ENCODE measurements around the gene EMID1. TPM values are rescaled to one million over a fixed set of nuclear protein-coding genes. Genes with fewer than 3 reads are reported as not detected.

Gene EMID1
- total RNA-seq, 1 experiment from 2014 or later = 5.4 TPM

DNA sequence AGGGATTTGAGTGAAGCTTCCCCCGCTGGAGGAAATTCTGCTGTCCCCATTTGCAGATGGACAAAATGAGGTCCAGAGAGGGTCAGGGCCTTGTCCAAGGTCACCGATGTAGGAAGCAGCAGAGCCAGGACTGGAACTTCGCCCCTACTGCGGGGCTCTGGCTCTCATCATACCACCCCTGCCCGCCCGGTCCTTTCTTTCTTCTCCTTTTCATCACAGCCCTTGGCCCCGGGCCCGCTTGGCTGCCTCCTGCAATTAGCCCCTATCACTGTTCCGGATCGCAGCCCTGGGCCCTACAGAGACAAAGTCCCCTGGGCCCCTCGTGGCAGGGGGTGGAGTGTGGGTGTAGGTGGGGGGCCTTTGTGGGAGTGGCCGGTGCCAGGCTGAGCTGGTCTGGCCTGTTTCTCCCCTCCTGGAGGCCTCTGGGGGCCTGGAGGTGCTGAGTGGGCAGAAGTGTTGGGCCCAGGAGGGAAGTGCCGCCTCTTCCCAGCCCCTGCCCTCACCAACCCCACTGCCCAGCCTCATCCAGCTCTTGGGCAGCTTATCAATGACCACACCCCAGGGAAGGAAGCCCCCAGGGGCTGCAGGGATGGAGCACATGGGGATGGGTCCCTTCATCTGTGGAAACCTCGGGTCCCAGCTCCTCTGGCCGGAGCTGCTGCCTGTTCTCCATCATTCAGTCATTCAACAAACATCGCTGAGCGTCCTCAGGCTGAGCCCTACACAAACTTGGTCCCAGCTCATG is 3.4 kb downstream of the EMID1 start:
- no peak overlapping the region for H3K4me3 Mint-ChIP-seq
- H3K27me3 Mint-ChIP-seq (ENCODE audit: low read depth) = peaks cover 22% of the 10 kb centered on the region
- H3K4me1 Mint-ChIP-seq = peaks cover 17 to 31% of the 10 kb centered on the region in 2 experiments
- no peak overlapping the region for H2BK12ac ChIP-seq (ENCODE audit: insufficient read length, low read depth, low read length)
- no peak overlapping the region for H3K4me2 ChIP-seq (ENCODE audit: insufficient read depth, insufficient read length, low read length)
- H3K4ac ChIP-seq (ENCODE audit: low read depth, low read length) = no peak overlapping the region
- H2BK20ac ChIP-seq (ENCODE audit: low read depth, low read length, poor library complexity, severe bottlenecking) = no peak overlapping the region
- peaks cover 4% of the 10 kb centered on the region for H3K23me2 ChIP-seq (ENCODE audit: insufficient read length, low read depth, low read length, poor library complexity, severe bottlenecking)
- H3K79me2 ChIP-seq (ENCODE audit: insufficient read depth, low read length) = no peaks in the 10 kb centered on the region
- WGBS (ENCODE audit: extremely low coverage, insufficient read length, low lambda C conversion rate) = no CpG with 5 or more reads among the region's 17 CpGs
- no peak overlapping the region for H3K27ac ChIP-seq (ENCODE audit: insufficient read length, low read depth, low read length)
- DNase-seq = no peak
- TF ChIP-seq, protein P1, sequence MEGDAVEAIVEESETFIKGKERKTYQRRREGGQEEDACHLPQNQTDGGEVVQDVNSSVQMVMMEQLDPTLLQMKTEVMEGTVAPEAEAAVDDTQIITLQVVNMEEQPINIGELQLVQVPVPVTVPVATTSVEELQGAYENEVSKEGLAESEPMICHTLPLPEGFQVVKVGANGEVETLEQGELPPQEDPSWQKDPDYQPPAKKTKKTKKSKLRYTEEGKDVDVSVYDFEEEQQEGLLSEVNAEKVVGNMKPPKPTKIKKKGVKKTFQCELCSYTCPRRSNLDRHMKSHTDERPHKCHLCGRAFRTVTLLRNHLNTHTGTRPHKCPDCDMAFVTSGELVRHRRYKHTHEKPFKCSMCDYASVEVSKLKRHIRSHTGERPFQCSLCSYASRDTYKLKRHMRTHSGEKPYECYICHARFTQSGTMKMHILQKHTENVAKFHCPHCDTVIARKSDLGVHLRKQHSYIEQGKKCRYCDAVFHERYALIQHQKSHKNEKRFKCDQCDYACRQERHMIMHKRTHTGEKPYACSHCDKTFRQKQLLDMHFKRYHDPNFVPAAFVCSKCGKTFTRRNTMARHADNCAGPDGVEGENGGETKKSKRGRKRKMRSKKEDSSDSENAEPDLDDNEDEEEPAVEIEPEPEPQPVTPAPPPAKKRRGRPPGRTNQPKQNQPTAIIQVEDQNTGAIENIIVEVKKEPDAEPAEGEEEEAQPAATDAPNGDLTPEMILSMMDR (conservative IDR thresholded peaks at IDR 0.05) = no peak
- no peaks in the 10 kb centered on the region; a peak in 1 of 5 replicates for H3K9me3 Mint-ChIP-seq
- H2BK5ac ChIP-seq (ENCODE audit: insufficient read length, low read length) = no peak overlapping the region
- no peaks in the 10 kb centered on the region; a peak in 1 of 7 replicates for H3K36me3 Mint-ChIP-seq (ENCODE audit: insufficient read depth in 1 of 3, low read depth in 3 of 3)
- no peak overlapping the region for H3T11ph ChIP-seq (ENCODE audit: low read length)
- H3K56ac ChIP-seq (ENCODE audit: insufficient read length, low read depth, low read length) = no peak overlapping the region
- no peak overlapping the region for H2AK5ac ChIP-seq (ENCODE audit: insufficient read length, low read length)
- H3K23ac ChIP-seq (ENCODE audit: insufficient read length, low read depth, low read length) = no peak overlapping the region
- no peak overlapping the region for H2BK15ac ChIP-seq (ENCODE audit: low read depth, low read length)
- no peak overlapping the region for H3K9ac ChIP-seq (ENCODE audit: extremely low read depth, insufficient read length, low read length)
- H3K14ac ChIP-seq (ENCODE audit: insufficient read depth, low read length) = no peak overlapping the region
- peak overlapping the region in 1 of 3 experiments; percentile 31; a peak in 1 of 7 replicates for H3K27ac Mint-ChIP-seq
- no peak overlapping the region for H4K91ac ChIP-seq (ENCODE audit: insufficient read length, low read depth, low read length)
- H4K8ac ChIP-seq (replicated peaks; ENCODE audit: insufficient read length, low read depth, low read length) = no peak overlapping the region
- H4K20me1 ChIP-seq (ENCODE audit: control insufficient read depth, insufficient read depth, insufficient read length) = no peaks in the 10 kb centered on the region
- no peaks in the 10 kb centered on the region; the same call in 1 of the 2 replicates for H3K4me1 ChIP-seq (ENCODE audit: insufficient read depth, low read length)
- no peak overlapping the region for H2BK120ac ChIP-seq (ENCODE audit: low read depth, low read length, poor library complexity, severe bottlenecking)
- no peaks in the 10 kb centered on the region for H3K27me3 ChIP-seq (ENCODE audit: insufficient read depth, low read length)
- H4K5ac ChIP-seq (ENCODE audit: insufficient read length, low read depth, low read length) = no peak overlapping the region
- H3K79me1 ChIP-seq (ENCODE audit: insufficient read depth, low read depth, low read length, poor library complexity, severe bottlenecking) = no peaks in the 10 kb centered on the region
- H2AFZ ChIP-seq (ENCODE audit: low read length) = no peak overlapping the region
- no peaks in the 10 kb centered on the region for H3K9me3 ChIP-seq (ENCODE audit: control insufficient read depth, low read depth, low read length)
- no peak overlapping the region for H3K18ac ChIP-seq (ENCODE audit: insufficient read length, low read depth, low read length)

All from H9 (cell line).